NT2/D1 (cell line): ENCODE data around the gene PLD4.

ENCODE experiments used
- DNase-seq: peaks from one replicate; pipeline ENCODE4 v3.0.0-alpha.2; 2011; ENCODE audit warnings: low read depth, low spot score
- H3K27me3 ChIP-seq: 2 replicates; pipeline ENCODE4 v1.6.0; 2011; ENCODE audit warnings: mild to moderate bottlenecking; ENCODE audit not compliant: insufficient read length, insufficient read depth
- H3K36me3 ChIP-seq: 2 replicates; pipeline ENCODE4 v1.6.1; 2011; ENCODE audit warnings: mild to moderate bottlenecking, low read length, mixed read lengths; ENCODE audit not compliant: insufficient read depth, insufficient read length
- H3K4me1 ChIP-seq: 2 replicates; pipeline ENCODE4 v1.5.1; 2011; ENCODE audit not compliant: insufficient read depth, insufficient read length
- H3K4me3 ChIP-seq: 2 replicates; pipeline ENCODE4 v1.5.1; 2011; ENCODE audit warnings: low read depth; ENCODE audit not compliant: insufficient read length
- H3K9ac ChIP-seq: 2 replicates; pipeline ENCODE4 v1.6.0; 2011; ENCODE audit warnings: low read depth; ENCODE audit not compliant: insufficient read length
- H3K9me3 ChIP-seq: 2 replicates; pipeline ENCODE4 v1.5.1; 2011; ENCODE audit warnings: mild to moderate bottlenecking, low read length; ENCODE audit not compliant: insufficient read depth
- SUZ12 ChIP-seq: IDR thresholded peaks from 2 replicates; pipeline ENCODE4 v1.6.1; 2011; ENCODE audit not compliant: insufficient read length, insufficient read depth; ENCODE audit errors: extremely low read depth
- YY1 ChIP-seq: IDR thresholded peaks from 2 replicates; pipeline ENCODE4 v1.6.1; 2011; ENCODE audit not compliant: insufficient read length, insufficient read depth
- ZNF274 ChIP-seq: IDR thresholded peaks from 2 replicates; pipeline ENCODE4 v1.6.1; 2011; ENCODE audit warnings: mild to moderate bottlenecking, low read depth, low read length

PLD4 gene

GRCh38 chr14:104932676-104933631 lies 8.3 kb downstream of the PLD4 start:
- TF ChIP-seq ZNF274 (no peak), YY1 (no peak), SUZ12 (no peak)
- peaks cover 27% of the 10 kb centered on the region for H3K27me3 ChIP-seq
- peaks cover 2% of the 10 kb centered on the region for H3K4me1 ChIP-seq
- DNase-seq = peak; percentile 36
- peak overlapping the region; percentile 34 for H3K4me3 ChIP-seq
- H3K9ac ChIP-seq = peak overlapping the region; percentile 76
- H3K9me3 ChIP-seq = no peaks in the 10 kb centered on the region
- H3K36me3 ChIP-seq = peaks cover 5% of the 10 kb centered on the region

- peak overlapping the region; percentile 18 for H3K4me3 ChIP-seq
- DNase-seq = no peak
These were observed 9.4 kb downstream of the PLD4 start for GRCh38 chr14:104933746-104934733.

GRCh38 chr14:104935026-104935650 lies 10.5 kb downstream of the PLD4 start:
- H3K36me3 ChIP-seq = peaks cover 16% of the 10 kb centered on the region
- H3K4me3 ChIP-seq = no peak overlapping the region
- peaks cover 27% of the 10 kb centered on the region for H3K27me3 ChIP-seq
- no peak for TF ChIP-seq YY1
- no peaks in the 10 kb centered on the region for H3K9me3 ChIP-seq
- no peak for DNase-seq
- H3K4me1 ChIP-seq = peaks cover 2% of the 10 kb centered on the region
- H3K9ac ChIP-seq = no peak overlapping the region

More at GRCh38 chr14:104933746-104934733, 9.4 kb downstream of the PLD4 start:
- Histone ChIP-seq H3K9ac (no peak overlapping the region), H3K9me3 (no peaks in the 10 kb centered on the region), H3K4me1 (peaks cover 2% of the 10 kb centered on the region), H3K36me3 (peaks cover 5% of the 10 kb centered on the region), H3K27me3 (peaks cover 27% of the 10 kb centered on the region)
- no peak for TF ChIP-seq ZNF274
- TF ChIP-seq YY1 = no peak
- TF ChIP-seq SUZ12 = no peak

- Histone ChIP-seq H3K36me3 (peaks cover 22% of the 10 kb centered on the region), H3K27me3 (peaks cover 27% of the 10 kb centered on the region), H3K4me3 (no peak overlapping the region), H3K9me3 (no peaks in the 10 kb centered on the region), H3K4me1 (peaks cover 2% of the 10 kb centered on the region), H3K9ac (no peak overlapping the region)
- no peak for TF ChIP-seq SUZ12
- no peak for TF ChIP-seq ZNF274
- no peak for TF ChIP-seq YY1
- DNase-seq = no peak
These were observed 11.3 kb downstream of the PLD4 start for GRCh38 chr14:104935955-104936354.

GRCh38 chr14:104936361-104937155 lies 11.9 kb downstream of the PLD4 start:
- TF ChIP-seq SUZ12 (no peak), YY1 (no peak), ZNF274 (no peak)
- DNase-seq = no peak
- Histone ChIP-seq H3K9ac (no peak overlapping the region), H3K27me3 (peaks cover 27% of the 10 kb centered on the region), H3K4me3 (no peak overlapping the region), H3K36me3 (peaks cover 28% of the 10 kb centered on the region), H3K9me3 (no peaks in the 10 kb centered on the region), H3K4me1 (peaks cover 2% of the 10 kb centered on the region)

- TF ChIP-seq ZNF274 = no peak
- no peak for TF ChIP-seq SUZ12
- TF ChIP-seq YY1 = no peak
- no peaks in the 10 kb centered on the region for H3K9me3 ChIP-seq
- H3K27me3 ChIP-seq = peaks cover 22% of the 10 kb centered on the region
- H3K4me1 ChIP-seq = peaks cover 2% of the 10 kb centered on the region
- H3K4me3 ChIP-seq = no peak overlapping the region
- H3K9ac ChIP-seq = no peak overlapping the region
- DNase-seq = no peak
- H3K36me3 ChIP-seq = peaks cover 34% of the 10 kb centered on the region
These were observed 12.5 kb downstream of the PLD4 start for GRCh38 chr14:104937161-104937560.
